T-cell (primary cell): ENCODE results near the gene ALG3. TPM values are rescaled to one million over a fixed set of nuclear protein-coding genes. Genes with fewer than 3 reads are reported as not detected.

ENCODE experiments used
- ATAC-seq, 4 experiments: fragments of 200-7000 bp in 3 of 4; fragments of 150-1000 bp in 1 of 4; cut with Tn5 transposase; replicated peaks in 1 of 4; 1 replicate in 3 of 4; 2 replicates in 1 of 4; pipeline ENCODE4 v1.10.0; 2021; ENCODE audit warnings: moderate library complexity in 3 of 4, mild to moderate bottlenecking in 2 of 4, moderate number of reproducible peaks in 1 of 4
- CTCF ChIA-PET, 2 donors: fragments of 300-600 bp; sonication (Branson Sonifier 250); formaldehyde crosslinking; loops; one replicate each; lab custom pipeline; 2022; ENCODE audit warnings: antibody characterized with exemption in 2 of 2; lab: Charles Lee
- POLR2A ChIA-PET, 2 donors: fragments of 300-600 bp; sonication (Branson Sonifier 250); formaldehyde crosslinking; loops; one replicate each; lab custom pipeline; 2022; ENCODE audit warnings: antibody characterized with exemption in 2 of 2; lab: Charles Lee
- DNase-seq, 35 experiments: peaks; one replicate each; pipeline versions ENCODE4 v3.0.0 to v3.0.0-alpha.2; 2013 to 2023
- H3K27ac ChIP-seq: one replicate; pipeline ENCODE4 v1.5.1; 2013; ENCODE audit warnings: low read length
- H3K27me3 ChIP-seq, 2 experiments: replicated peaks in 1 of 2; 1 replicate in 1 of 2; 2 replicates in 1 of 2; pipeline versions ENCODE4 v1.6.1 to v1.7.0; 2013; ENCODE audit warnings: low read length in 1 of 2, mixed read lengths in 1 of 2; ENCODE audit not compliant: control insufficient read depth in 2 of 2, insufficient read depth in 2 of 2; ENCODE audit errors: extremely low read depth in 1 of 2
- H3K36me3 ChIP-seq, 2 donors: 1 replicate in 1 of 2; 2 replicates in 1 of 2; pipeline versions ENCODE4 v1.6.1 to v1.7.0; 2013; ENCODE audit warnings: low read length in 1 of 2; ENCODE audit not compliant: control insufficient read depth in 2 of 2, insufficient read depth in 1 of 2; ENCODE audit errors: extremely low read depth in 1 of 2
- H3K4me1 ChIP-seq, 2 experiments: 1 replicate in 1 of 2; 2 replicates in 1 of 2; pipeline versions ENCODE4 v1.6.1 to v1.7.0; 2013; ENCODE audit warnings: low read length in 2 of 2, mixed read lengths in 1 of 2; ENCODE audit not compliant: insufficient read depth in 2 of 2, control insufficient read depth in 1 of 2; ENCODE audit errors: extremely low read depth in 1 of 2
- H3K4me3 ChIP-seq, 2 donors: 1 replicate in 1 of 2; 2 replicates in 1 of 2; pipeline versions ENCODE4 v1.5.1 to v1.7.0; 2013; ENCODE audit warnings: mild to moderate bottlenecking in 2 of 2, low read length in 1 of 2, moderate library complexity in 1 of 2; ENCODE audit not compliant: control insufficient read depth in 1 of 2; ENCODE audit errors: extremely low read depth in 1 of 2
- H3K9me3 ChIP-seq: 2 replicates; pipeline ENCODE4 v1.7.0; 2013
- H3K27ac Mint-ChIP-seq, 2 donors: one replicate each; pipeline ENCODE4 v1.8.0; 2020 to 2021; ENCODE audit warnings: mild to moderate bottlenecking in 2 of 2, mixed read lengths in 2 of 2
- H3K27me3 Mint-ChIP-seq, 2 donors: one replicate each; pipeline ENCODE4 v1.8.0; 2021 to 2022; ENCODE audit warnings: mixed read lengths in 2 of 2
- H3K36me3 Mint-ChIP-seq: one replicate; pipeline ENCODE4 v1.8.0; 2021; ENCODE audit warnings: mixed read lengths
- H3K4me1 Mint-ChIP-seq, 3 donors: one replicate each; pipeline ENCODE4 v1.8.0; 2020 to 2022; ENCODE audit warnings: mixed read lengths in 3 of 3, mild to moderate bottlenecking in 1 of 3
- H3K4me3 Mint-ChIP-seq, 3 donors: one replicate each; pipeline ENCODE4 v1.8.0; 2020 to 2022; ENCODE audit warnings: mild to moderate bottlenecking in 3 of 3, mixed read lengths in 3 of 3, moderate library complexity in 3 of 3
- H3K9me3 Mint-ChIP-seq, 3 donors: one replicate each; pipeline ENCODE4 v1.8.0; 2020 to 2022; ENCODE audit warnings: mixed read lengths in 3 of 3
- WGBS: methylation state at CpG from one replicate; pipeline ENCODE4 v1.1.5; 2013; ENCODE audit warnings: missing lambda C conversion rate; ENCODE audit not compliant: insufficient coverage; 5-methylcytosine and 5-hydroxymethylcytosine counted together
- total RNA-seq, 35 experiments: library from RNA in 6 of 35; stranded (reverse) in 6 of 35; fragments of 120-200 nt in 1 of 35; gene quantifications; one replicate each; pipeline versions ENCODE4 v1.2.1 to v1.2.4 and lab custom pipeline; 2013 to 2026

The ALG3 gene
- total RNA-seq, 5 donors from 2014 or later (not counting 1 experiment from before 2014, with no cell fraction given) = 18.7 to 43.1 (median 39.9) TPM

DNA sequence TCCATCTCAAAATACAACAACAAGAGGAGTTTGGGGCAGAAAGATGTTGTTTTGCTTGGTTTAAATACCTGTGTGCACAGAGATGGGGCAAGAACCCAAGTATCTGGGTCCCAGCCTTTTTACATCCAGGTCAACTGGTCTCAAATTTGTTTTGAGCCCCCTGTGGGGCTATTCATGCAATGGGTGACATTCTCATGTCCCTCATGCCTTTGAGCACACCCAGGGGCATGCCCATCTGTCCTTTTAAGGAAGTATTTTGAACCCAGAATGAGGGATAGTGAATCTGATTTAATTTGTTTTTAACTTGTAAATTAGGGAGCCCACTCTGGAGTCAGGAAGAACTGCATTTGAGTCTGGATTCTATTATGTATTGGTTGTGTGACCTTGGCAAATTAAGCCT, 47.9 kb downstream of the ALG3 start:
- Histone ChIP-seq H3K27ac (no peak overlapping the region), H3K4me3 (no peak overlapping the region), H3K36me3 (peaks cover 0 to 4% of the 10 kb centered on the region in 2 donors), H3K9me3 (no peaks in the 10 kb centered on the region), H3K4me1 (no peaks in the 10 kb centered on the region), H3K27me3 (peaks cover 0 to 15% of the 10 kb centered on the region in 2 experiments)
- POLR2A ChIA-PET = no interaction called here
- H3K27ac Mint-ChIP-seq = no peak overlapping the region
- no peak for DNase-seq
- H3K4me3 Mint-ChIP-seq = no peak overlapping the region
- CTCF ChIA-PET = no interaction called here
- no peak for ATAC-seq
- H3K4me1 Mint-ChIP-seq = no peaks in the 10 kb centered on the region
- H3K9me3 Mint-ChIP-seq = no peaks in the 10 kb centered on the region
- H3K27me3 Mint-ChIP-seq = peaks cover under 1 to 5% of the 10 kb centered on the region in 2 donors
- peaks cover 2% of the 10 kb centered on the region for H3K36me3 Mint-ChIP-seq

DNA sequence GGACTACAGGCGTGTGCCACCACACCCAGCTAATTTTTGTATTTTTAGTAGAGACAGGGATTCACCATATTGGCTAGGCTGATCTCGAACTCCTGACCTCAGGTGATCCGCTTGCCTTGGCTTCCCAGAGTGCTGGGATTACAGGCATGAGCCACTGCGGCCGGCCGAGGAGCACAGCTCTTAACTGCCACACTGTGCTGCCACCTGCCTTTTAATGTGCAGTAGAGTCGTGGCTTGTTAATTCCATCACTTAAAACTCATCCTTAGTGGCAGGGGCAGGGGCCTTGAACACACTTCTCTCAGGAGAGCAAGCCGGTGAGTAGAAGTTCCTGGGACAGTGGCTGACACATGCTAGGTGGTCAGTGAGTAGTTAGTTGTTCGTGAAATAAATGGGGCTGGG, 50.3 kb downstream of the ALG3 start:
- H3K36me3 Mint-ChIP-seq = peaks cover 21% of the 10 kb centered on the region

DNA sequence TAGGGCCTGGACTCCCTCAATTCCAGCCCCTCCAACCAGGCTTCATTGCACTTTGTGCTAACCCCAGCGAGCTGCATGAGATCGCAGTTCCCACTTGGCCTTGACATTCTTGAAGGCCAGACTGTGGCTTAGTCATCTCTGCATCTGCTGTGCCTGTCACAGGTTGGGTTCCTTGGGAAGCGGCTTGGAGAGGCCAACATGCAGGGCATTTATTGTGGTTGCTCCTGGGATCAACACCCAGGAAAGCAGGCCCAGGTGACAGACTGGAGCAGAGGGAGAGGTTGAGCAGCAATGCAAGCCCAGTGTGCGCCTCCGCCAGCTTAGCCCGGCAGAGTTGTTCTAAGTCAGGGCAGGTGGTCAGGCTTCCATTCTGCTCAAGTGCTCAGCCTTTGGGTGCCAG, 52.2 kb downstream of the ALG3 start:
- peaks cover 5 to 45% of the 10 kb centered on the region in 2 donors for H3K36me3 ChIP-seq
- no peaks in the 10 kb centered on the region for H3K4me1 ChIP-seq
- ChIA-PET CTCF (no interaction called here), POLR2A (no interaction called here)
- Mint-ChIP-seq H3K36me3 (peaks cover 35% of the 10 kb centered on the region), H3K4me1 (no peaks in the 10 kb centered on the region), H3K27ac (no peak overlapping the region), H3K27me3 (no peaks in the 10 kb centered on the region), H3K9me3 (no peaks in the 10 kb centered on the region), H3K4me3 (no peak overlapping the region)
- no peaks in the 10 kb centered on the region for H3K27me3 ChIP-seq
- ATAC-seq (no peak), DNase-seq (no peak)
- no peak overlapping the region for H3K27ac ChIP-seq
- no peak overlapping the region for H3K4me3 ChIP-seq
- no peaks in the 10 kb centered on the region for H3K9me3 ChIP-seq
- WGBS = 88% methylated on average over 6 of the region's 6 CpGs

More for the DNA sequence above, 50.3 kb downstream of the ALG3 start:
- WGBS = 100% methylated on average over 3 of the region's 9 CpGs
- Mint-ChIP-seq H3K9me3 (no peaks in the 10 kb centered on the region), H3K27ac (no peak overlapping the region), H3K27me3 (no peaks in the 10 kb centered on the region), H3K4me3 (no peak overlapping the region), H3K4me1 (no peaks in the 10 kb centered on the region)
- peaks cover under 1 to 25% of the 10 kb centered on the region in 2 donors for H3K36me3 ChIP-seq
- H3K4me3 ChIP-seq = no peak overlapping the region
- H3K27me3 ChIP-seq = peaks cover 0 to 6% of the 10 kb centered on the region in 2 experiments
- H3K9me3 ChIP-seq = no peaks in the 10 kb centered on the region
- ChIA-PET POLR2A (no interaction called here), CTCF (no interaction called here)
- H3K27ac ChIP-seq = no peak overlapping the region
- ATAC-seq = no peak
- DNase-seq = no peak
- no peaks in the 10 kb centered on the region for H3K4me1 ChIP-seq

DNA sequence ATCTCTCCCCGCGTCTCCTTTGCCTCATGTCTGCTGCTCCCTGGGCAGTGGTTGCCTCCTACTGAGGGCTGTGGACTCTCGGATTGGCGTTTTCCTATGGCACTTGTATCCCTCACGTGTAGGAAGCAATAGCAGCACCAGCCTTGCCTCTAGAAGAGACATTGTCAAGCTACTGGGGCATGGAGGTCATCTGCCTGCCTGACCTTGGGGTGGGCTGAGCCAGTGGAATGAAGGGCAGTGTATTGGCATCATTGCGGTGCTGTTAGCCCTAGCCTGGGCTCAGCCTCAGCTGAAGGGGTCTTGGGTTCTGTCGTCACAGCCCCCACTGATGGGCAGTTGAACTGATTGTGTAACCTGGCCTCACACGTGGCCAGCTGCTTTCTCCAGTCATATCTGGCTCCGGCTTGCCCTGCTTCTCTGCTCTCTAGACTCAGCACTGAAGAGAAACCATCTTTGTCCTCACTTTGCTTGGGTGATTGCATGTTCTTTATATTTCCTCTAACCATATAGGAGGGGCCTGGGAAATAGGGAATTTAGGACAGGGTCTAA, 54.7 kb downstream of the ALG3 start:
- peaks cover 49% of the 10 kb centered on the region for H3K36me3 Mint-ChIP-seq
- ChIA-PET CTCF (no interaction called here), POLR2A (no interaction called here)
- 99% methylated on average over 7 of the region's 9 CpGs for WGBS
- no peak overlapping the region for H3K27ac Mint-ChIP-seq
- no peaks in the 10 kb centered on the region for H3K4me1 ChIP-seq
- DNase-seq (no peak), ATAC-seq (no peak)
- no peaks in the 10 kb centered on the region for H3K27me3 ChIP-seq
- peaks cover 5 to 10% (median 10%) of the 10 kb centered on the region in 3 donors for H3K4me1 Mint-ChIP-seq
- no peak overlapping the region for H3K4me3 Mint-ChIP-seq
- peaks cover 19 to 69% of the 10 kb centered on the region in 2 donors for H3K36me3 ChIP-seq
- H3K9me3 ChIP-seq = no peaks in the 10 kb centered on the region
- H3K9me3 Mint-ChIP-seq = no peaks in the 10 kb centered on the region
- no peak overlapping the region for H3K4me3 ChIP-seq
- no peaks in the 10 kb centered on the region for H3K27me3 Mint-ChIP-seq
- no peak overlapping the region for H3K27ac ChIP-seq

- Histone ChIP-seq H3K36me3 (peaks cover 19 to 81% of the 10 kb centered on the region in 2 donors), H3K9me3 (no peaks in the 10 kb centered on the region), H3K27me3 (no peaks in the 10 kb centered on the region), H3K27ac (no peak overlapping the region), H3K4me1 (peaks cover 0 to 8% of the 10 kb centered on the region in 2 experiments), H3K4me3 (no peak overlapping the region)
- POLR2A ChIA-PET = no interaction called here
- 98% methylated on average over 10 of the region's 10 CpGs for WGBS
- no peak for DNase-seq
- Mint-ChIP-seq H3K9me3 (no peaks in the 10 kb centered on the region), H3K4me1 (peaks cover 17 to 22% (median 21%) of the 10 kb centered on the region in 3 donors), H3K4me3 (no peak overlapping the region), H3K27me3 (no peaks in the 10 kb centered on the region), H3K27ac (no peak overlapping the region), H3K36me3 (peaks cover 54% of the 10 kb centered on the region)
- no peak for ATAC-seq
- CTCF ChIA-PET = no interaction called here
Observed at GRCh38 chr3:184192889-184193288, 55.9 kb downstream of the ALG3 start.

Other genes starting within 250 kb of the ALG3 start
- gene ABCC5, start 231.1 kb downstream of the ALG3 start, total RNA-seq = 10 to 100 TPM; 17.6 to 34.3 (median 30.2) TPM
- gene HTR3D, start 217.2 kb downstream of the ALG3 start, total RNA-seq = not detected
- not detected for gene HTR3C, start 195.9 kb downstream of the ALG3 start, total RNA-seq
- gene HTR3E, start 151.9 kb downstream of the ALG3 start, total RNA-seq = not detected
- 10 to 100 TPM; 57.8 to 74.3 (median 72.3) TPM for gene EIF2B5, start 113.6 kb downstream of the ALG3 start, total RNA-seq
- 10 to 100 TPM; 33.8 to 60.2 (median 51.2) TPM for gene DVL3, start 93.6 kb downstream of the ALG3 start, total RNA-seq
- gene AP2M1, start 74.1 kb downstream of the ALG3 start, total RNA-seq = 100 to 1,000 TPM; 124 to 196 (median 188) TPM
- 100 to 1,000 TPM; 112 to 145 (median 125) TPM for gene ABCF3, start 62.8 kb downstream of the ALG3 start, total RNA-seq
- gene VWA5B2, start 19.4 kb downstream of the ALG3 start, total RNA-seq = under 1 TPM in 3 of 5 donors, not detected in 2; 0.10 to 0.23 (median 0.16) TPM
- 1 to 10 TPM in 4 of 5 donors, under 1 TPM in 1; 0.37 to 4.0 (median 2.3) TPM for gene EEF1AKMT4, start 710 bp upstream of the ALG3 start, total RNA-seq
- gene CAMK2N2, start 12.6 kb upstream of the ALG3 start, total RNA-seq = under 1 TPM in 1 of 5 donors, not detected in 4; 0.19 TPM
- gene ECE2, start 27.1 kb upstream of the ALG3 start, total RNA-seq = not detected
- 100 to 1,000 TPM; 134 to 151 (median 149) TPM for gene PSMD2, start 50.3 kb upstream of the ALG3 start, total RNA-seq
- 100 to 1,000 TPM; 232 to 290 (median 271) TPM for gene EIF4G1, start 65.6 kb upstream of the ALG3 start, total RNA-seq
- gene FAM131A, start 88.6 kb upstream of the ALG3 start, total RNA-seq = 10 to 100 TPM in 3 of 5 donors, 1 to 10 TPM in 2; 8.3 to 13.8 (median 11.9) TPM
- 1 to 10 TPM; 3.2 to 5.9 (median 4.6) TPM for gene CLCN2, start 112.6 kb upstream of the ALG3 start, total RNA-seq
- gene POLR2H, start 112.7 kb upstream of the ALG3 start, total RNA-seq = 10 to 100 TPM; 33.0 to 75.1 (median 53.3) TPM
- gene THPO, start 129.2 kb upstream of the ALG3 start, total RNA-seq = not detected
- under 1 TPM in 1 of 5 donors, not detected in 4; 0.28 TPM for gene CHRD, start 131.1 kb upstream of the ALG3 start, total RNA-seq